K562 (cell line): ENCODE measurements around the gene TMC6. TPM values are rescaled to one million over a fixed set of nuclear protein-coding genes. Genes with fewer than 3 reads are reported as not detected.
A peak's percentile ranks its signal among the peaks of the same experiment; 100 is the strongest.

ENCODE experiments used
- ARID1B ChIP-seq: fragments of 450-650 bp; IDR thresholded peaks from 2 replicates; pipeline ENCODE4 v1.6.1; 2016; ENCODE audit warnings: antibody characterized with exemption, mild to moderate bottlenecking, inconsistent platforms
- ARNT ChIP-seq, 2 experiments: fragments of 450-650 bp; IDR thresholded peaks; 2 replicates each; pipeline ENCODE4 v1.6.1; 2016; ENCODE audit warnings: mild to moderate bottlenecking in 1 of 2
- CXXC5 ChIP-seq: fragments of 250-450 bp; sonication (Bioruptor Pico); IDR thresholded peaks from 2 replicates; pipeline ENCODE4 v1.8.0; 2022; ENCODE audit warnings: inconsistent platforms, mild to moderate bottlenecking, moderate library complexity
- DPF2 ChIP-seq: fragments of 450-650 bp; IDR thresholded peaks from 2 replicates; pipeline ENCODE4 v1.6.1; 2016
- ETV6 ChIP-seq, 3 experiments: fragments of 150-350 bp in 1 of 3; sonication (generic) in 1 of 3; formaldehyde crosslinking in 1 of 3; IDR thresholded peaks; 2 replicates each; pipeline versions ENCODE4 v1.6.1 to v1.8.0; 2014 to 2022; ENCODE audit warnings: borderline replicate concordance in 2 of 3, low read depth in 2 of 3, antibody characterized with exemption in 1 of 3, low read length in 1 of 3, mild to moderate bottlenecking in 1 of 3, missing genetic modification reagents in 1 of 3
- MYBL2 ChIP-seq, 2 experiments: fragments of 450-650 bp in 1 of 2; sonication (generic) in 1 of 2; formaldehyde crosslinking in 1 of 2; IDR thresholded peaks; 2 replicates each; pipeline versions ENCODE4 v1.6.1 to v1.8.1; 2017 to 2022; ENCODE audit warnings: borderline replicate concordance in 1 of 2, inconsistent platforms in 1 of 2, low read depth in 1 of 2, mild to moderate bottlenecking in 1 of 2, missing genetic modification reagents in 1 of 2, moderate library complexity in 1 of 2
- RFX7 ChIP-seq: fragments of 250-450 bp; sonication (Bioruptor Pico); IDR thresholded peaks from 2 replicates; pipeline ENCODE4 v1.5.1; 2021; ENCODE audit warnings: mild to moderate bottlenecking
- SIN3A ChIP-seq, 2 experiments: fragments of 150-350 bp in 1 of 2; IDR thresholded peaks; 2 replicates each; pipeline ENCODE4 v1.6.1; 2011 to 2016; ENCODE audit warnings: borderline replicate concordance in 2 of 2, low read depth in 2 of 2, low read length in 2 of 2, mild to moderate bottlenecking in 2 of 2, moderate library complexity in 2 of 2; ENCODE audit not compliant: control insufficient read depth in 1 of 2
- SNIP1 ChIP-seq: fragments of 450-650 bp; IDR thresholded peaks from 2 replicates; pipeline ENCODE4 v1.7.1; 2017; ENCODE audit warnings: low read depth, mild to moderate bottlenecking
- TCF7L2 ChIP-seq: fragments of 150-350 bp; IDR thresholded peaks from 2 replicates; pipeline ENCODE4 v1.6.1; 2016; ENCODE audit warnings: low read depth, mild to moderate bottlenecking, low read length, moderate library complexity
- YBX1 ChIP-seq: fragments of 450-650 bp; IDR thresholded peaks from 2 replicates; pipeline ENCODE4 v1.7.1; 2016; ENCODE audit warnings: mild to moderate bottlenecking
- ZBTB17 ChIP-seq: fragments of 450-650 bp; formaldehyde crosslinking; IDR thresholded peaks from 2 replicates; pipeline ENCODE4 v1.4.0; 2020; ENCODE audit warnings: mild to moderate bottlenecking
- ZKSCAN3 ChIP-seq: fragments of 250-450 bp; sonication (Bioruptor Pico); IDR thresholded peaks from 2 replicates; pipeline ENCODE4 v1.4.0; 2020
- polyA plus RNA-seq, 8 experiments: library from polyadenylated mRNA; depleted of rRNA in 4 of 8; stranded (reverse) in 5 of 8; unstranded in 3 of 8; fragments of >200 nt; fragmentation: Nextera tagmentation in 2 of 8; fragmentation: Illumina TruSeq in 1 of 8; extraction: Ambion mirVana in 2 of 8; extraction: Trizol in 1 of 8; gene quantifications; 2 replicates each; pipeline versions ENCODE4 v1.2.1 to v1.2.3, GENCODE V29; 2011 to 2014; ENCODE audit warnings: inconsistent platforms in 1 of 8, missing spikeins in 1 of 8
- total RNA-seq, 7 experiments: library from RNA; depleted of rRNA in 6 of 7; stranded (reverse); fragments of >200 nt in 6 of 7; fragmentation: Illumina TruSeq in 2 of 7; extraction: Trizol in 2 of 7; gene quantifications; 2 replicates each; pipeline versions ENCODE4 v1.2.1 to v1.2.3, GENCODE V29; 2011 to 2021; ENCODE audit warnings: low replicate concordance in 1 of 7
- TF ChIP-seq, protein P1 (sequence below): fragments of 150-350 bp; conservative IDR thresholded peaks from 2 replicates; pipeline ENCODE4 v1.6.1; 2014; ENCODE audit warnings: low read length
- TF ChIP-seq, protein P2 (sequence below): fragments of 450-650 bp; IDR thresholded peaks from 2 replicates; pipeline ENCODE4 v1.6.1; 2017; ENCODE audit warnings: antibody characterized with exemption, mild to moderate bottlenecking
- TF ChIP-seq, protein P3 (sequence below): fragments of 450-650 bp; formaldehyde crosslinking; IDR thresholded peaks from 2 replicates; pipeline ENCODE4 v1.4.0; 2020; ENCODE audit warnings: mild to moderate bottlenecking, mixed read lengths
- TF ChIP-seq, protein P4 (sequence below): sonication (generic); formaldehyde crosslinking; IDR thresholded peaks from 2 replicates; pipeline ENCODE4 v1.8.0; 2022; ENCODE audit warnings: missing genetic modification reagents, mild to moderate bottlenecking, borderline replicate concordance

Gene TMC6
- total and polyA plus RNA-seq, 9 of the 15 experiments (the other 6 are each of a cell fraction or from before 2014, with no cell fraction given): 4.1 to 351 (median 66.9) TPM

GRCh38 chr17:78168242-78168902 lies 39.8 kb upstream of the TMC6 start, which contains the start of gene SYNGR2 (continued):
- TF ChIP-seq ARID1B (no peak), SNIP1 (no peak), CXXC5 (CRISPR knock-in tag) (peak; percentile 91), DPF2 (no peak), YBX1 (no peak), ZKSCAN3 (no peak), ARNT (IDR thresholded peaks at IDR 0.05) (no peak), ZBTB17 (0 out of 2 replicates have a peak, but pooled peaks have one; percentile 65), SIN3A (IDR thresholded peaks at IDR 0.05; ENCODE audit: borderline replicate concordance in 2 of 2, control insufficient read depth in 1 of 2, low read depth in 2 of 2, low read length in 2 of 2) (0 out of 4 replicates have a peak, but pooled peaks of 1 of the 2 experiments have one; percentile 47), MYBL2 (IDR thresholded peaks at IDR 0.05; ENCODE audit: low read depth) (no peak), MYBL2 (CRISPR knock-in tag; IDR thresholded peaks at IDR 0.05; ENCODE audit: borderline replicate concordance) (no peak), ETV6 (IDR thresholded peaks at IDR 0.05; ENCODE audit: borderline replicate concordance in 1 of 2, low read depth in 2 of 2, low read length in 1 of 2) (no peak), ETV6 (CRISPR knock-in tag; IDR thresholded peaks at IDR 0.05; ENCODE audit: borderline replicate concordance) (no peak), RFX7 (CRISPR knock-in tag) (no peak), TCF7L2 (no peak)
- TF ChIP-seq, protein P1, sequence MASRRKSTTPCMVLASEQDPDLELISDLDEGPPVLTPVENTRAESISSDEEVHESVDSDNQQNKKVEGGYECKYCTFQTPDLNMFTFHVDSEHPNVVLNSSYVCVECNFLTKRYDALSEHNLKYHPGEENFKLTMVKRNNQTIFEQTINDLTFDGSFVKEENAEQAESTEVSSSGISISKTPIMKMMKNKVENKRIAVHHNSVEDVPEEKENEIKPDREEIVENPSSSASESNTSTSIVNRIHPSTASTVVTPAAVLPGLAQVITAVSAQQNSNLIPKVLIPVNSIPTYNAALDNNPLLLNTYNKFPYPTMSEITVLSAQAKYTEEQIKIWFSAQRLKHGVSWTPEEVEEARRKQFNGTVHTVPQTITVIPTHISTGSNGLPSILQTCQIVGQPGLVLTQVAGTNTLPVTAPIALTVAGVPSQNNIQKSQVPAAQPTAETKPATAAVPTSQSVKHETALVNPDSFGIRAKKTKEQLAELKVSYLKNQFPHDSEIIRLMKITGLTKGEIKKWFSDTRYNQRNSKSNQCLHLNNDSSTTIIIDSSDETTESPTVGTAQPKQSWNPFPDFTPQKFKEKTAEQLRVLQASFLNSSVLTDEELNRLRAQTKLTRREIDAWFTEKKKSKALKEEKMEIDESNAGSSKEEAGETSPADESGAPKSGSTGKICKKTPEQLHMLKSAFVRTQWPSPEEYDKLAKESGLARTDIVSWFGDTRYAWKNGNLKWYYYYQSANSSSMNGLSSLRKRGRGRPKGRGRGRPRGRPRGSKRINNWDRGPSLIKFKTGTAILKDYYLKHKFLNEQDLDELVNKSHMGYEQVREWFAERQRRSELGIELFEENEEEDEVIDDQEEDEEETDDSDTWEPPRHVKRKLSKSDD: no peak
- TF ChIP-seq, protein P2, sequence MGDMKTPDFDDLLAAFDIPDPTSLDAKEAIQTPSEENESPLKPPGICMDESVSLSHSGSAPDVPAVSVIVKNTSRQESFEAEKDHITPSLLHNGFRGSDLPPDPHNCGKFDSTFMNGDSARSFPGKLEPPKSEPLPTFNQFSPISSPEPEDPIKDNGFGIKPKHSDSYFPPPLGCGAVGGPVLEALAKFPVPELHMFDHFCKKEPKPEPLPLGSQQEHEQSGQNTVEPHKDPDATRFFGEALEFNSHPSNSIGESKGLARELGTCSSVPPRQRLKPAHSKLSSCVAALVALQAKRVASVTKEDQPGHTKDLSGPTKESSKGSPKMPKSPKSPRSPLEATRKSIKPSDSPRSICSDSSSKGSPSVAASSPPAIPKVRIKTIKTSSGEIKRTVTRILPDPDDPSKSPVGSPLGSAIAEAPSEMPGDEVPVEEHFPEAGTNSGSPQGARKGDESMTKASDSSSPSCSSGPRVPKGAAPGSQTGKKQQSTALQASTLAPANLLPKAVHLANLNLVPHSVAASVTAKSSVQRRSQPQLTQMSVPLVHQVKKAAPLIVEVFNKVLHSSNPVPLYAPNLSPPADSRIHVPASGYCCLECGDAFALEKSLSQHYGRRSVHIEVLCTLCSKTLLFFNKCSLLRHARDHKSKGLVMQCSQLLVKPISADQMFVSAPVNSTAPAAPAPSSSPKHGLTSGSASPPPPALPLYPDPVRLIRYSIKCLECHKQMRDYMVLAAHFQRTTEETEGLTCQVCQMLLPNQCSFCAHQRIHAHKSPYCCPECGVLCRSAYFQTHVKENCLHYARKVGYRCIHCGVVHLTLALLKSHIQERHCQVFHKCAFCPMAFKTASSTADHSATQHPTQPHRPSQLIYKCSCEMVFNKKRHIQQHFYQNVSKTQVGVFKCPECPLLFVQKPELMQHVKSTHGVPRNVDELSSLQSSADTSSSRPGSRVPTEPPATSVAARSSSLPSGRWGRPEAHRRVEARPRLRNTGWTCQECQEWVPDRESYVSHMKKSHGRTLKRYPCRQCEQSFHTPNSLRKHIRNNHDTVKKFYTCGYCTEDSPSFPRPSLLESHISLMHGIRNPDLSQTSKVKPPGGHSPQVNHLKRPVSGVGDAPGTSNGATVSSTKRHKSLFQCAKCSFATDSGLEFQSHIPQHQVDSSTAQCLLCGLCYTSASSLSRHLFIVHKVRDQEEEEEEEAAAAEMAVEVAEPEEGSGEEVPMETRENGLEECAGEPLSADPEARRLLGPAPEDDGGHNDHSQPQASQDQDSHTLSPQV: 0 out of 2 replicates have a peak, but pooled peaks have one; percentile 52
- TF ChIP-seq, protein P3, sequence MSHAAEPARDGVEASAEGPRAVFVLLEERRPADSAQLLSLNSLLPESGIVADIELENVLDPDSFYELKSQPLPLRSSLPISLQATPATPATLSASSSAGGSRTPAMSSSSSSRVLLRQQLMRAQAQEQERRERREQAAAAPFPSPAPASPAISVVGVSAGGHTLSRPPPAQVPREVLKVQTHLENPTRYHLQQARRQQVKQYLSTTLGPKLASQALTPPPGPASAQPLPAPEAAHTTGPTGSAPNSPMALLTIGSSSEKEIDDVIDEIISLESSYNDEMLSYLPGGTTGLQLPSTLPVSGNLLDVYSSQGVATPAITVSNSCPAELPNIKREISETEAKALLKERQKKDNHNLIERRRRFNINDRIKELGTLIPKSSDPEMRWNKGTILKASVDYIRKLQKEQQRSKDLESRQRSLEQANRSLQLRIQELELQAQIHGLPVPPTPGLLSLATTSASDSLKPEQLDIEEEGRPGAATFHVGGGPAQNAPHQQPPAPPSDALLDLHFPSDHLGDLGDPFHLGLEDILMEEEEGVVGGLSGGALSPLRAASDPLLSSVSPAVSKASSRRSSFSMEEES (CRISPR knock-in tag): no peak
- TF ChIP-seq, protein P4, sequence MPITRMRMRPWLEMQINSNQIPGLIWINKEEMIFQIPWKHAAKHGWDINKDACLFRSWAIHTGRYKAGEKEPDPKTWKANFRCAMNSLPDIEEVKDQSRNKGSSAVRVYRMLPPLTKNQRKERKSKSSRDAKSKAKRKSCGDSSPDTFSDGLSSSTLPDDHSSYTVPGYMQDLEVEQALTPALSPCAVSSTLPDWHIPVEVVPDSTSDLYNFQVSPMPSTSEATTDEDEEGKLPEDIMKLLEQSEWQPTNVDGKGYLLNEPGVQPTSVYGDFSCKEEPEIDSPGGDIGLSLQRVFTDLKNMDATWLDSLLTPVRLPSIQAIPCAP (CRISPR knock-in tag): no peak
